ENCODE measurements around the gene SP5. TPM values are rescaled to one million over a fixed set of nuclear protein-coding genes. Genes with fewer than 3 reads are reported as not detected.

SP5 gene
- total RNA-seq, 1 donor from 2014 or later: 3.0 TPM

- Histone ChIP-seq H3F3A (ENCODE audit: low read depth) (peaks cover 60% of the 10 kb centered on the region), H3K27me3 (peaks cover 97% of the 10 kb centered on the region), H3K79me2 (ENCODE audit: low read depth) (no peaks in the 10 kb centered on the region), H3K4me2 (peak overlapping the region; percentile 93), H3K4me3 (peak overlapping the region; percentile 56), H3K36me3 (no peaks in the 10 kb centered on the region), H2AFZ (replicated peaks) (no peak overlapping the region), H3K4me1 (peaks cover 30% of the 10 kb centered on the region), H3K27ac (no peak overlapping the region), H3K9me3 (ENCODE audit: low read depth) (no peaks in the 10 kb centered on the region), H4K20me1 (ENCODE audit: low read depth) (peaks cover 33% of the 10 kb centered on the region), H3K9ac (no peak overlapping the region)
- Mint-ChIP-seq H3K27ac (no peak overlapping the region), H3K27me3 (ENCODE audit: insufficient read depth, low read depth) (peaks cover 31% of the 10 kb centered on the region), H3K9me3 (peaks cover 3% of the 10 kb centered on the region), H3K36me3 (no peaks in the 10 kb centered on the region), H3K4me3 (peak overlapping the region; percentile 85), H3K4me1 (peaks cover 47% of the 10 kb centered on the region)
- DNase-seq (ENCODE audit: low spot score): peak; percentile 59
- TF ChIP-seq EZH2 (IDR thresholded peaks at IDR 0.05): no peak
Observed at GRCh38 chr2:170711196-170711773, 3.9 kb upstream of the SP5 start.

DNA sequence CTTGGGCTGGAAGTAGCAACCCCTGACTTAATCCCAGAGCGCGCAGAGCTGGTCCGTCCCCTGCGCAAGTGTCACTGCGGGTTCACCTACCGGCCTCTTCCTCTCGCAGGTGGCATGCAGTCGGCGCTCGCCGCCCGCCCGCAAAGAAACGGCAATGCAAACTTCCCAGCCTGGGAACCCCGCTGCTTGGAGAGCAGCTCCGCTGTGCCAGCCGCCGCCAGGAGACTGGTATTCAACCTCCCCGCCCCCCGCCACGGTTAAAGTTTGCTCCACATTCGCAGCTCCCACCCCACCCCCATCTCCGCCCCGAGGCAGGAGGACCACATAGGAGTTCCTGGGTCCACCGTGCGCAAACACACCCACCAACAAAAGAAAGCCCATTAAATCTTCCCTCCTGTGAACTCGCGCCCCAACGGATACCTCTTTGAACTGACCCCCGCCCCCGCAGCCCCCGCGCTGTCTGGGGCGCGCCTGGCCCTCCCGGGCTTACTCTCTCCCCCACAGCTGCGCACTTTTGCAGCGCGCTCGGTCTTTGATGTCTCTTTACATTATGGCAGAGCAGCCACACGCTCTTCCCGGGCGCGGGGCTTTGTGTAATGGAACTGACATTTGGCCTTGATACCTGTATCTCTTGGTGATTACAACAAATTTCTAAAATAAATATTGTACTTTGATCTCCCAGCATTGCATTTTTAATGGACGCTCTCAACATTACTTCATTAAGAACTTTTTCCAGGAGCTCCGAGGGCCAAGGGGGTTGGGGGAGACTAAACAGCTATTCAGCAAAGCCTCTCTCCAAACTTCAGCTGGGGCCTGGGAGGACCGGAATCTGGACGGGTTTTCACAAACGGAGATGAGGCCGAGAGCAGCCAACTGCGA lies 3.1 kb upstream of the SP5 start:
- Histone ChIP-seq H3F3A (ENCODE audit: low read depth) (peaks cover 61% of the 10 kb centered on the region), H3K4me2 (peak overlapping the region; percentile 93), H3K79me2 (ENCODE audit: low read depth) (peaks cover 1% of the 10 kb centered on the region), H4K20me1 (ENCODE audit: low read depth) (peaks cover 33% of the 10 kb centered on the region), H2AFZ (replicated peaks) (no peak overlapping the region), H3K9ac (no peak overlapping the region), H3K9me3 (ENCODE audit: low read depth) (no peaks in the 10 kb centered on the region), H3K27me3 (peaks cover 100% of the 10 kb centered on the region), H3K27ac (no peak overlapping the region), H3K4me3 (peak overlapping the region; percentile 56), H3K4me1 (peaks cover 31% of the 10 kb centered on the region), H3K36me3 (no peaks in the 10 kb centered on the region)
- Mint-ChIP-seq H3K4me3 (peak overlapping the region; percentile 85), H3K4me1 (peaks cover 47% of the 10 kb centered on the region), H3K9me3 (peaks cover 3% of the 10 kb centered on the region), H3K27me3 (ENCODE audit: insufficient read depth, low read depth) (peaks cover 31% of the 10 kb centered on the region), H3K27ac (no peak overlapping the region), H3K36me3 (no peaks in the 10 kb centered on the region)
- peak; percentile 17 for TF ChIP-seq EZH2phosphoT487 (IDR thresholded peaks at IDR 0.05)
- no peak for TF ChIP-seq EZH2 (IDR thresholded peaks at IDR 0.05)
- DNase-seq (ENCODE audit: low spot score): peak; percentile 78

DNA sequence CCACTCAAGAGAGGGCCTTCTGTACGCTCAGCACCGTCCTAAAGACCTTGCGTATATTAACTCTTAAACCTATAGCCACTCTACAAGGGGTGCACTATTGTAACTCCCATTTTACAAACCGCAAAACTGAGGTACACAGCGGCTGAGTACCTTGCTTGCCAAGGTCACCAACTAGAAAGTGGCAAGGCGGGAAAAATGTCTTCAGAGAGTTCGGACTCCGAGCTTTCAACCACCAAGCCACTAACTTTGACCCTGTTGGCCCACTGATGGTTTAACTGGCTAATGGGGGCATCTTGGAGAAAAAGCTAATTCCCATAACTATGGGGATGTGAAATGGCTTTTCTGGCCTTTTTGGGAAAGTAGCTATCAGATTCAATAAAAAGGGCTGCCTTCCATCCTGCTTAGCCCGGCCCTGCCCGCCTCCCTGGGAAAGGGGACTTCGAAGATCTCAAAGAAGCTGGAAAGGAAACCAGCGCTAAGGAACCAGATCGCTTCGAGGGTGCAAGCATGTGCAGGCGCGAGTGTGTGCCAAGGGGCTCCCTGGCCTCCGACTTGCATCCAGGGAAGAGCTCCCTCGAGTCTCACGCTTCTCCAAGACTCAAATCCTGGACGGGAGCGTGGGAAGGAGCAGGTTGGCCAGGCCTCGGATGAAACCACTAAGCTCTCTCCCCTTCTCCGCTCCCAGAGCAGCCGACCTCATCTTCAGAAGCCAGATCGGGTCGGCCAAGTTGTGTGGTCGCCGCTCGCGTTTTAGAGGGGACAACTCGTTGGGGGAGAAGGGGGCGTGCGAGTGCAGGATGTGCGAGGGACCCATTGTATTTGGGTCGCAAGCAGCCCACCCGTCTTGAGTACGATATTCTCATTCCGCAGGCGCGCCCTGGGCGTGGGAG lies 2.2 kb upstream of the SP5 start:
- H4K20me1 ChIP-seq (ENCODE audit: low read depth): peaks cover 39% of the 10 kb centered on the region
- peaks cover 3% of the 10 kb centered on the region for H3K9me3 Mint-ChIP-seq
- peaks cover 34% of the 10 kb centered on the region for H3K27me3 Mint-ChIP-seq (ENCODE audit: insufficient read depth, low read depth)
- peaks cover 70% of the 10 kb centered on the region for H3F3A ChIP-seq (ENCODE audit: low read depth)
- DNase-seq (ENCODE audit: low spot score): peak; percentile 51
- peaks cover 4% of the 10 kb centered on the region for H3K36me3 Mint-ChIP-seq
- TF ChIP-seq EZH2 (IDR thresholded peaks at IDR 0.05): peak; percentile 92
- no peak for TF ChIP-seq EZH2phosphoT487 (IDR thresholded peaks at IDR 0.05)
- no peaks in the 10 kb centered on the region for H3K9me3 ChIP-seq (ENCODE audit: low read depth)
- H3K27ac ChIP-seq: no peak overlapping the region
- peak overlapping the region; percentile 56 for H3K4me3 ChIP-seq
- H3K4me3 Mint-ChIP-seq: peak overlapping the region; percentile 85
- peaks cover 40% of the 10 kb centered on the region for H3K4me1 ChIP-seq
- H3K27ac Mint-ChIP-seq: no peak overlapping the region
- H3K4me1 Mint-ChIP-seq: peaks cover 50% of the 10 kb centered on the region
- H3K79me2 ChIP-seq (ENCODE audit: low read depth): peaks cover 10% of the 10 kb centered on the region
- no peaks in the 10 kb centered on the region for H3K36me3 ChIP-seq
- no peak overlapping the region for H3K9ac ChIP-seq
- peaks cover 100% of the 10 kb centered on the region for H3K27me3 ChIP-seq
- no peak overlapping the region for H2AFZ ChIP-seq (replicated peaks)
- H3K4me2 ChIP-seq: peak overlapping the region; percentile 93

DNA sequence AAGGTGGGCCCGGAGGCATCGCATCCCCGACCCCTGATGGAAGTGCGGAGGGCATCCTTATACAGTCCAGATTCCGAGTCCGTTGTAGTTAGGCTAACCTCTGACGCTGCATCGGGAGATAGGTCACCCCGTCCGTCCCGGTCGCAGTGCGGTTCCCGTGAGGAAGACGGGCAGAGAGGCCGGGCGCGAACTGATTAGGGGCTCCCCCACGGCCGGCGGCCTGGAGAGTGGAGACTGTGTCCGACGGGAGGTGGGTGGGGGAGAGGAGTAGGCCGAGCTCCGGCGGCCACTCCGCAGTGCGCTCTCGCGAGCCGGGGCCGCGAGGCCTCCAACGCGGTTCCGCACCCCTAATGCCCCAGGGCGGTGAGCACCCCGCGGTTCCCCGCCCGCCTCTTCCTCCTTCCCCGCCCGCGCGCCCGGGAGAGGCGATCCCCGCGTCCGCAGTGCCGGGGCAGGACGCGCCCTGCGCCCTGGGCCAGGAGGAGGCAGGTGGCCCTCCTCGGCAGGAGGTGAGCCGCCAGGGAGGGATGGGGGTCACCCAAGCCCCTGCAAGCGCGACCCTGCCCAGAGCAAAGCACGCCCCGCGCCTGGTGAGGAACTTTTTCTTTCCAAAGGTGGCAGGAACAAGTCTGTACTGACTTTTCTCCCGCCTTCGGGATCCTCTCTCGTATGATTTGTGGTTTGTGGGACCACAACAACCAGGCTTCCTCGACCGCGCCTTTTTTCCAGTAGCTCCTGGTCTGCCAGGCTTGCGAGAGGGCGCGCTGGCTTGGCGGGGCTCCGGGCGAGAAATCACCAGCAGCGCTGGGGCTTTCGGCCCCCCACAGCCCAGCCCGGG lies 1.4 kb upstream of the SP5 start:
- peaks cover 78% of the 10 kb centered on the region for H3F3A ChIP-seq (ENCODE audit: low read depth)
- H3K4me2 ChIP-seq: peak overlapping the region; percentile 93
- DNase-seq (ENCODE audit: low spot score): peak; percentile 62
- H3K4me1 ChIP-seq: peaks cover 49% of the 10 kb centered on the region
- no peak overlapping the region for H3K27ac ChIP-seq
- H4K20me1 ChIP-seq (ENCODE audit: low read depth): peaks cover 48% of the 10 kb centered on the region
- Mint-ChIP-seq H3K9me3 (peaks cover 3% of the 10 kb centered on the region), H3K4me1 (peaks cover 51% of the 10 kb centered on the region), H3K4me3 (peak overlapping the region; percentile 85), H3K36me3 (peaks cover 12% of the 10 kb centered on the region), H3K27ac (no peak overlapping the region), H3K27me3 (ENCODE audit: insufficient read depth, low read depth) (peaks cover 35% of the 10 kb centered on the region)
- H3K9ac ChIP-seq: no peak overlapping the region
- peak overlapping the region; percentile 56 for H3K4me3 ChIP-seq
- H2AFZ ChIP-seq (replicated peaks): peak overlapping the region; percentile 32
- peaks cover 100% of the 10 kb centered on the region for H3K27me3 ChIP-seq
- no peaks in the 10 kb centered on the region for H3K9me3 ChIP-seq (ENCODE audit: low read depth)
- TF ChIP-seq EZH2 (IDR thresholded peaks at IDR 0.05) (peak; percentile 61), EZH2phosphoT487 (IDR thresholded peaks at IDR 0.05) (peak; percentile 92)
- TF ChIP-seq, protein P1, sequence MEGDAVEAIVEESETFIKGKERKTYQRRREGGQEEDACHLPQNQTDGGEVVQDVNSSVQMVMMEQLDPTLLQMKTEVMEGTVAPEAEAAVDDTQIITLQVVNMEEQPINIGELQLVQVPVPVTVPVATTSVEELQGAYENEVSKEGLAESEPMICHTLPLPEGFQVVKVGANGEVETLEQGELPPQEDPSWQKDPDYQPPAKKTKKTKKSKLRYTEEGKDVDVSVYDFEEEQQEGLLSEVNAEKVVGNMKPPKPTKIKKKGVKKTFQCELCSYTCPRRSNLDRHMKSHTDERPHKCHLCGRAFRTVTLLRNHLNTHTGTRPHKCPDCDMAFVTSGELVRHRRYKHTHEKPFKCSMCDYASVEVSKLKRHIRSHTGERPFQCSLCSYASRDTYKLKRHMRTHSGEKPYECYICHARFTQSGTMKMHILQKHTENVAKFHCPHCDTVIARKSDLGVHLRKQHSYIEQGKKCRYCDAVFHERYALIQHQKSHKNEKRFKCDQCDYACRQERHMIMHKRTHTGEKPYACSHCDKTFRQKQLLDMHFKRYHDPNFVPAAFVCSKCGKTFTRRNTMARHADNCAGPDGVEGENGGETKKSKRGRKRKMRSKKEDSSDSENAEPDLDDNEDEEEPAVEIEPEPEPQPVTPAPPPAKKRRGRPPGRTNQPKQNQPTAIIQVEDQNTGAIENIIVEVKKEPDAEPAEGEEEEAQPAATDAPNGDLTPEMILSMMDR (IDR thresholded peaks at IDR 0.05): no peak
- H3K36me3 ChIP-seq: no peaks in the 10 kb centered on the region
- peaks cover 19% of the 10 kb centered on the region for H3K79me2 ChIP-seq (ENCODE audit: low read depth)

Measured in neural progenitor cell (in vitro differentiated cells).